Lung (tissue), 12 donors: ENCODE results near the gene TOB2. TPM values are rescaled to one million over a fixed set of nuclear protein-coding genes. Genes with fewer than 3 reads are reported as not detected.
A peak's percentile ranks its signal among the peaks of the same experiment; 100 is the strongest.

Experiments used
- ATAC-seq: fragments of 200-7000 bp; cut with Tn5 transposase; one replicate; pipeline ENCODE4 v1.9.1; 2020; ENCODE audit warnings: moderate number of reproducible peaks; ENCODE audit not compliant: insufficient read depth, low FRiP score
- DNase-seq, 3 donors: peaks; one replicate each; pipeline ENCODE4 v3.0.0-alpha.2; 2013 to 2017
- H3K27ac ChIP-seq, 2 donors: one replicate each; pipeline ENCODE4 v1.5.1; 2013; ENCODE audit warnings: mild to moderate bottlenecking in 2 of 2, moderate library complexity in 2 of 2, control low read depth in 1 of 2, inconsistent platforms in 1 of 2, low read depth in 1 of 2, low read length in 1 of 2
- H3K27me3 ChIP-seq, 3 donors: one replicate each; pipeline ENCODE4 v1.5.1; 2013; ENCODE audit warnings: low read length in 2 of 3; ENCODE audit not compliant: control insufficient read depth in 3 of 3, insufficient read depth in 3 of 3
- H3K36me3 ChIP-seq, 4 donors: one replicate each; pipeline ENCODE4 v1.5.1; 2013; ENCODE audit warnings: low read length in 4 of 4, mild to moderate bottlenecking in 1 of 4, moderate library complexity in 1 of 4; ENCODE audit not compliant: control insufficient read depth in 4 of 4, insufficient read depth in 4 of 4
- H3K4me1 ChIP-seq, 5 donors: one replicate each; pipeline ENCODE4 v1.5.1; 2013; ENCODE audit warnings: low read length in 5 of 5, mild to moderate bottlenecking in 2 of 5, moderate library complexity in 1 of 5; ENCODE audit not compliant: control insufficient read depth in 5 of 5, insufficient read depth in 5 of 5
- H3K4me3 ChIP-seq: one replicate; pipeline ENCODE4 v1.5.1; 2013; ENCODE audit warnings: mild to moderate bottlenecking, control low read depth, moderate library complexity
- H3K9ac ChIP-seq, 2 donors: one replicate each; pipeline ENCODE4 v1.5.1; 2013; ENCODE audit warnings: low read length in 2 of 2, control low read depth in 1 of 2; ENCODE audit not compliant: insufficient read depth in 1 of 2
- H3K9me3 ChIP-seq, 4 donors: one replicate each; pipeline ENCODE4 v1.5.1; 2013; ENCODE audit warnings: low read length in 3 of 4, mild to moderate bottlenecking in 1 of 4, moderate library complexity in 1 of 4; ENCODE audit not compliant: control insufficient read depth in 4 of 4, insufficient read depth in 3 of 4
- WGBS, 2 donors: extraction: QIAGEN DNeasy Blood & Tissue Kit; methylation state at CpG; one replicate each; pipeline ENCODE4 v1.1.7; 2013; 5-methylcytosine and 5-hydroxymethylcytosine counted together
- polyA plus RNA-seq, 2 donors: library from polyadenylated mRNA; stranded (reverse); fragments of 200-250 nt; gene quantifications; one replicate each; pipeline ENCODE4 v1.2.1, GENCODE V29; 2013
- total RNA-seq, 2 donors: library from RNA; depleted of rRNA in 1 of 2; stranded (reverse); fragments of >200 nt in 1 of 2; gene quantifications; one replicate each; pipeline ENCODE4 v1.2.1, GENCODE V29; 2014 to 2021
- TF ChIP-seq, protein P1 (sequence below): IDR thresholded peaks from 2 replicates; pipeline ENCODE4 v1.5.1; 2012; ENCODE audit warnings: mild to moderate bottlenecking; ENCODE audit errors: control extremely low read depth, extremely low read depth
- donor health status: control.
- donor health status: control.
- donor health status: Bipolar disorder and iron deficiency.
- donor health status: healthy.
- donor health status: DM: yes; HTN: yes; CAD: no.

Gene TOB2
- total and polyA plus RNA-seq, 4 donors, result 15.4 to 46.7 (median 23.5) TPM

DNA sequence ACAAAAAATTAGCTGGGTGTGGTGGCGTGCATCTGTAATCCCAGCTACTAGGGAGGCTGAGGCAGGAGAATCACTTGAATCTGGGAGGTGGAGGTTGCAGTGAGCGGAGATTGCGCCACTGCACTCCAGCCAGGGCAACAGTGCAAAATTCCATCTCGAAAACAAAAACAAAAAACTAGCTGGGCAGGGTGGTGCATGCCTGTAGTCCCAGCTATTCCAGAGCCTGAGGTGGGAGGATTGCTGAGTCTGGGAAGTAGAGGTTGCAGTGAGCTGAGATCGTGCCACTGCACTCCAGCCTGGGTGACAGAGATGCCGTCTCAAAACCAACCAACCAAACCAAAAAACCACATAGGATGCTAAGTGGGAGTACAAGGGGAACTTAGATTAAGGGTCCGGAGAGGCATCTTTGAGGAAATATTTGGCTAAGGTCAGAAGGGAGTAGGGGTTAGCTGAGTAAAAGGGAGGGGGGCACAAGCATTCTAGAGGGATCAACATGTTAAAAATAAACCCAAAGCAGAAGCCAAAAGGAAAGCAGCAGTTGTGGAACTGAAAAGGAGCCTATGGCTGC lies 11.6 kb upstream of the TOB2 start:
- TF ChIP-seq, protein P1, sequence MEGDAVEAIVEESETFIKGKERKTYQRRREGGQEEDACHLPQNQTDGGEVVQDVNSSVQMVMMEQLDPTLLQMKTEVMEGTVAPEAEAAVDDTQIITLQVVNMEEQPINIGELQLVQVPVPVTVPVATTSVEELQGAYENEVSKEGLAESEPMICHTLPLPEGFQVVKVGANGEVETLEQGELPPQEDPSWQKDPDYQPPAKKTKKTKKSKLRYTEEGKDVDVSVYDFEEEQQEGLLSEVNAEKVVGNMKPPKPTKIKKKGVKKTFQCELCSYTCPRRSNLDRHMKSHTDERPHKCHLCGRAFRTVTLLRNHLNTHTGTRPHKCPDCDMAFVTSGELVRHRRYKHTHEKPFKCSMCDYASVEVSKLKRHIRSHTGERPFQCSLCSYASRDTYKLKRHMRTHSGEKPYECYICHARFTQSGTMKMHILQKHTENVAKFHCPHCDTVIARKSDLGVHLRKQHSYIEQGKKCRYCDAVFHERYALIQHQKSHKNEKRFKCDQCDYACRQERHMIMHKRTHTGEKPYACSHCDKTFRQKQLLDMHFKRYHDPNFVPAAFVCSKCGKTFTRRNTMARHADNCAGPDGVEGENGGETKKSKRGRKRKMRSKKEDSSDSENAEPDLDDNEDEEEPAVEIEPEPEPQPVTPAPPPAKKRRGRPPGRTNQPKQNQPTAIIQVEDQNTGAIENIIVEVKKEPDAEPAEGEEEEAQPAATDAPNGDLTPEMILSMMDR, result no peak
- no peak for ATAC-seq
- Histone ChIP-seq H3K9ac (no peak overlapping the region), H3K4me3 (no peak overlapping the region), H3K27me3 (no peaks in the 10 kb centered on the region), H3K36me3 (peaks cover 17 to 25% (median 20%) of the 10 kb centered on the region in 4 donors), H3K27ac (no peak overlapping the region), H3K9me3 (no peaks in the 10 kb centered on the region), H3K4me1 (no peaks in the 10 kb centered on the region)
- DNase-seq, result no peak
- WGBS, 2 donors, result 67 to 88% methylated on average over 7 of the region's 7 CpGs

DNA sequence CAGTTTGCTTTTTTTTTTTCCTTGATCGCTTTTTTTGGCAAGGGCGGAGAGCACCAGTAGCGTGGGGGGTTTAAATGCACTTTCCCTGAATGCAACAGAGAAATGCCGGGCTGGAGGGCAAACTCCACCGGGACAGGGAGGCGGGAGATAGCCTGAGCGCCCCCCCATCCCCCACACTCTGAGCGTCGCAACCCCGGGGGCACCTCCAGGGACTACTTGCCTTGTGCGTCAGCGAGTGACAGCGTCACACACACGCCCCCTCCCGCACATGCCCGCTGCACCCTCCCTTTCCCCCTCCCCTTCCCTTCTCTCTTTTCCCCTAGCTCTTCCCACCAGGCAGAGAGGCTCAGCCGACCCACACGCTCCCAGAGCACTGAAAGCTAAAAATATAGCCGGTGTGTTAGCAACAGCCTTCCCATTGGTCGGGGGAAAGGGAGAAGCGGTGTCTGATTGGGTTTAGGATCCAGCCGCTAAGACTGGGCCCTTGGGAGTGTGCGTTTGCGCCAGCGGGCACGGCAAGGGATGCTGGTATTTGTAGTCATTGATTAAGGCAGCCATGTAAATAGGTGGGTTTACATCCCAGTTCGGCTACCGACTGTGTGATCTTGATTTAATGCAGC lies 1.7 kb upstream of the TOB2 start:
- peak overlapping the region; percentile 98 to 100 for H3K27ac ChIP-seq
- H3K36me3 ChIP-seq, result peaks cover 0 to 21% (median 2%) of the 10 kb centered on the region in 4 donors
- no peaks in the 10 kb centered on the region for H3K27me3 ChIP-seq
- WGBS, 2 donors, result 0 to 1% methylated on average over 25 to 28 of the region's 28 CpGs
- peak overlapping the region; percentile 90 to 93 for H3K9ac ChIP-seq
- DNase-seq (peak; percentile 99 to 100 (median 100)), ATAC-seq (peak; percentile 76)
- no peaks in the 10 kb centered on the region for H3K9me3 ChIP-seq
- H3K4me1 ChIP-seq, result peaks cover 0 to 11% (median 5%) of the 10 kb centered on the region in 5 donors
- TF ChIP-seq, protein P1, result no peak
- H3K4me3 ChIP-seq, result peak overlapping the region; percentile 62

DNA sequence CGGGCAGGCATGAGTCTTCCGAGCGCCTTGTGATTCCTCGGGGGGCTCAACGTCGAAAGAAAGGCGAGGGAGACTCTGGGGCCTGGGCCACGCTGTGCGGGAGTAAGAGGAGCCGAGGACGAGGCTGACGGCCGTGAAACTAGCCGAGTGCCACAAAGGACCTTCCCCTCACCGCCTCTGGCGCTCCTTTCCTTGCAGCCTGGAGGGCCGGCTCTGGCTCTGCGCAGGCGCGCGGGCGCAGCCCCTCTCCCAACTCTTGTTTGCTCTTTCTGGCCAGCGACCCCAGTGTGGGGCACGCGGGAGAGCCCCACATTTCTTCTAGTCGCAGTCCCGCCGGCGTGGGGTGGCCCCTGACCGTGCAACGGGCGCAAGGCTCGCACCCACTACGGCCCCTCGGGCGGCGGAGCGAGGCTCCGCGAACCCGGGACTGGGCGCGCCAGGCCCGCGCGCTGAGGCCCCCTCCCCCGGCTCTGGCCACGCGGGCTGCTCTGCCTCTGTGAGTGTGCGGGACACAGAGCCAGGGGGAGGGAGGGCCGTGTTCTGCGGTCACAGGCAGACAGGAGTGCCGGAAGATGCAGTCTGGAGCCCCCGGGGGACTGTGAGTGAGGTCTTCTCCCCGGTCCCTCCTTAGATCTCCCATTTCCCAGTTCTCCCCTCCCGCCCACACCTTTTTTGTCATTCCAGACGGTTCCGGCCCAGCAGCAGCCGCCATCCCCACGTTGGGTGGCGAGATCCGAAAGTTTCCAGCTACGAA lies 1.0 kb upstream of the TOB2 start:
- Histone ChIP-seq H3K4me1 (peaks cover 0 to 11% (median 5%) of the 10 kb centered on the region in 5 donors), H3K9me3 (no peaks in the 10 kb centered on the region), H3K27ac (peak overlapping the region; percentile 98 to 100), H3K9ac (peak overlapping the region; percentile 90 to 93), H3K4me3 (peak overlapping the region; percentile 62), H3K27me3 (no peaks in the 10 kb centered on the region), H3K36me3 (peaks cover 0 to 21% (median 6%) of the 10 kb centered on the region in 4 donors)
- ATAC-seq (peak; percentile 10), DNase-seq (peak; percentile 82 to 85 (median 84))
- TF ChIP-seq, protein P1, result no peak
- 0% methylated on average over 60 to 63 of the region's 63 CpGs for WGBS, 2 donors
